Hematopoietic multipotent progenitor cell treated with erythropoietin and hydrocortisone succinate and interleukin-3 and kit ligand, for 17 days (in vitro differentiated cells): ENCODE measurements around the gene SELL.
"Not testable (repeated sequence)": the region's sequence is repeated elsewhere in the genome, so short reads cannot be mapped to it uniquely, and the experiment has no call there.

Source experiments
- DNase-seq: peaks from one replicate; pipeline ENCODE4 v3.0.0-alpha.2; 2015; ENCODE audit warnings: low spot score

The SELL gene

GRCh38 chr1:169667699-169668596, 43.5 kb downstream of the SELL start:
- DNase-seq, result not testable (repeated sequence)

- not testable (repeated sequence) for DNase-seq
Measured at GRCh38 chr1:169667227-169667639, 44.2 kb downstream of the SELL start.

GRCh38 chr1:169662680-169663079, 48.7 kb downstream of the SELL start:
- DNase-seq, result not testable (repeated sequence)

DNA sequence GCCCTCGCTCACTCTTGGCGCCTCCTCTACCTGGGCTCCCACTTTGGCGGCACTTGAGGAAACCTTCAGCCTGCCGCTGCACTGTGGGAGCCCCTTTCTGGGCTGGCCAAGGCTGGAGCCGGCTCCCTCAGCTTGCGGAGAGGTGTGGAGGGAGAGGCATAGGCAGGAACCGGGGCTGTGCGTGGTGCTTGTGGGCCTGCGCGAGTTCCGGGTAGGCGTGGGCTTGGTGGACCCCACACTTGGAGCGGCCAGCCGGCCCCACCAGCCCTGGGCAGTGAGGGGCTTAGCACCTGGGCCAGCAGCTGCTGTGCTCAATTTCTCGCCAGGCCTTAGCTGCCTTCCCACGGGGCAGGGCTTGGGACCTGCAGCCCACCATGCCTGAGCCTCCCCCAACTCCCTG, 50.4 kb downstream of the SELL start:
- DNase-seq, result not testable (repeated sequence)

DNA sequence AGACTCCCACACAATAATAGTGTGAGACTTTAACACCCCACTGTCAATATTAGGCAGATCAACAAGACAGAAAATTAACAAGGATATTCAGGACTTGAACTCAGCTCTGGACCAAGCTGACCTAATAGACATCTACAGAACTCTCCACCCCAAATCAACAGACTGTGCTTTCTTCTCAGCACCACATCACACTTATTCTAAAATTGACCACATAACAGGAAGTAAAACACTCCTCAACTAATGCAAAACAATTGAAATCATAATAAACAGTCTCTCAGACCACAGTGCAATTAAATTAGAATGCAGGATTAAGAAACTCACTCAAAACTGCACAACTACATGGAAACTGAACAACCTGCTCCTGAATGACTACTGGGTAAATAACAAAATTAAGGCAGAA, 52.6 kb downstream of the SELL start:
- DNase-seq, result not testable (repeated sequence)

DNA sequence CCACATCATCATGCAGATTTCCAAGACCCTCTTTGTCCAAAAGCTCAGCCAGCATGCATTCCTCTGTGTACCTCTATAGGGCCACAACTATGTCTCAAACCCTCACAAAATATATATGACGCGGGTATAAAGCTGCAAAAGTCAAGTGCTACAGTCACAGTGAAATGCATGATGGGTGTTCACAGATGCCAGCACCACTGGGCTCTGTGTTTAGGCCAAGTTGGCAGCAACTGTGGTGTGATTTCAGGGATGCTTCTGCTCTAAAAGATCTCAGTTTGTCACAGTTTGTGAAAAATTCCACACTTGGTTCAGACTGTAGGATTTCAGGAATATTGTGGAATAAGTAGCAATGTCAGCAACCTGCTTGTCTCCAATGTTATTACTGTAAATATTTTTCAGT, 57.5 kb downstream of the SELL start:
- DNase-seq, result no peak

DNA sequence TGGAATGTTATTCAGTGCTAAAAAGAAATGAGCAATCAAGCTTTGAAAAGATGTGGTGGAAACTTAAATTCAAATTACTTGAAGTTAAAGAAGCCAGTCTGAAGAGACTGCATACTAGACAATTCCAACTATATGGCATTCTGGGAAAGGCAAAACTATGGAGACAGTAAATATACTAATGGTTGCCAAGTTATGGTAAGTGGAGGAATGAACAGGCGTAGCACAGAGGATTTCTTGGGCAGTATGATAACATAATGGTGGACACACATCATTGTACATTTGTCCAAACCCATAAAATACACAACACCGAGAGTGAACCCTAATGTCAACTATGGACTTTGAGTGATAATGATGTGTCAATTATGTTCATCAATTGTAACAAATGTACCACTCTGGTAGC, 60.4 kb downstream of the SELL start:
- no peak for DNase-seq

- DNase-seq, result no peak
Measured at GRCh38 chr1:169650551-169650950, 60.9 kb downstream of the SELL start.

- DNase-seq, result no peak
Measured at GRCh38 chr1:169648709-169649108, 62.7 kb downstream of the SELL start.

- DNase-seq, result no peak
Measured at GRCh38 chr1:169648187-169648586, 63.2 kb downstream of the SELL start.

DNA sequence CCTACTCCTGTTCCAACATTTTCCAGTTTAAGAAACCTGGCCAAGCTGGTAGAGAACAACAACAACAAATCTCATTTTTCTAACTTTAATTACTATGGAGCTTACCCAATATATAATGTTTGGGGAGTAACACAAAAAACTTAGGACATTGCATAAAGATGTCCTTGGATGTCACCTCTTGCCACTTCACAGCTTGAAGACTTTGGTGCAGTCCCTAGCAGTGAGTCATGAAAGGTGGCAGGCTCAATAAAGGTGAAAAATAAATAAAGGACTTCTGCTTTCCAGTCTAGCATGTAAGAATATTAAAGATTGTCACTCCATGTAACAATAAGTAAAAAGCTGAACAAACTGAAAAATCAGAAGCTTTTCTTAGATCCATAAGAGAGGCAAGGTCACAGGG, 63.9 kb downstream of the SELL start:
- DNase-seq, result no peak

- DNase-seq, result no peak
Measured at GRCh38 chr1:169644297-169644696, 67.1 kb downstream of the SELL start.
